Gastroesophageal sphincter (tissue), 3 donors: Measurements from ENCODE around the gene MYH6.

Experiments used
- POLR2AphosphoS5 ChIP-seq: sonication (generic); formaldehyde crosslinking; IDR thresholded peaks from one replicate; pipeline ENCODE4 v1.6.1; 2017; ENCODE audit warnings: antibody characterized with exemption
- TF ChIP-seq, protein P1 (sequence below), 4 experiments: fragments of 200-600 bp in 2 of 4; fragments of 450-650 bp in 2 of 4; sonication (generic) in 1 of 4; IDR thresholded peaks; one replicate each; pipeline ENCODE4 v1.5.1; 2017 to 2019; ENCODE audit warnings: antibody characterized with exemption in 4 of 4, mild to moderate bottlenecking in 2 of 4, moderate library complexity in 2 of 4

DNA sequence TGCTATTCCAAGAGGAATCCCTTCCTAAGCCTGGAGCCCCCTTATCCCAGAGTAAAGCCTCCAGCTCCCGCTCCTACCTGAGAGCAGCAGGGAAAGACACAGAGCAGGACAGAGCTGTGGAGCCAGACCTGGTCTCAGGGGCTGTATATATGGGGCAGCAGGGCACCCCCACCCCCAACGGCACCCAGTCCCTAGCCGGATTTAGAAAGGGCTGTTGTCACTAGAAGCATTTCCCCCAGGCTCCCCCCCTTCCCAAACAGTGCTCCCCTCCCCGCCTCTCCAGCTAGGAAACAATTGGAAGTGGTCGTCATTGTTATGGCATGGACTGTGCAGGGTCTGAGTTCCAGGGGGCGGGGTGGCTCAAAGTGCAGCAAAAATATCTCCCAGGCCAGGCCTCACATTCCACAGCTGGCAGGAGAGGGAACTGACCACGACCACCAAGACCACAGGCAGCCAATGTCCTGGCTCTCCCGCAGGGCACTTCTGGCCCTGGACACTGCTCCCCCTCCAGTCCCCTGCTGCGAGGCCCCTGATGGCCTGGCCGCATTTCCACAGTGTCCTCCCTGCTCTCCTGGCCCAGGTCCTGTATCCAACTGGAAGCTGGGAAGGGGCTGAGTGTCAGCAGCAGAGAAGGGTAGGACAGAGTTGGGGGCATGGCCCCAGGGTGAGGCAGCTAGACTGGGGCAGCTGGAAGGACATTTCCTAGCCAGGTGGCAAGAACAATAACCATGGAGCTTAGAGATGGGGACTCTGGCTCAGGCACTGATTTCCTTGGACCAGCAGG, 27.7 kb upstream of the MYH6 start, which contains the start of gene MYH7:
- TF ChIP-seq POLR2AphosphoS5 = no peak
- TF ChIP-seq, protein P1, sequence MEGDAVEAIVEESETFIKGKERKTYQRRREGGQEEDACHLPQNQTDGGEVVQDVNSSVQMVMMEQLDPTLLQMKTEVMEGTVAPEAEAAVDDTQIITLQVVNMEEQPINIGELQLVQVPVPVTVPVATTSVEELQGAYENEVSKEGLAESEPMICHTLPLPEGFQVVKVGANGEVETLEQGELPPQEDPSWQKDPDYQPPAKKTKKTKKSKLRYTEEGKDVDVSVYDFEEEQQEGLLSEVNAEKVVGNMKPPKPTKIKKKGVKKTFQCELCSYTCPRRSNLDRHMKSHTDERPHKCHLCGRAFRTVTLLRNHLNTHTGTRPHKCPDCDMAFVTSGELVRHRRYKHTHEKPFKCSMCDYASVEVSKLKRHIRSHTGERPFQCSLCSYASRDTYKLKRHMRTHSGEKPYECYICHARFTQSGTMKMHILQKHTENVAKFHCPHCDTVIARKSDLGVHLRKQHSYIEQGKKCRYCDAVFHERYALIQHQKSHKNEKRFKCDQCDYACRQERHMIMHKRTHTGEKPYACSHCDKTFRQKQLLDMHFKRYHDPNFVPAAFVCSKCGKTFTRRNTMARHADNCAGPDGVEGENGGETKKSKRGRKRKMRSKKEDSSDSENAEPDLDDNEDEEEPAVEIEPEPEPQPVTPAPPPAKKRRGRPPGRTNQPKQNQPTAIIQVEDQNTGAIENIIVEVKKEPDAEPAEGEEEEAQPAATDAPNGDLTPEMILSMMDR (IDR thresholded peaks at IDR 0.05) = no peak
